ENCODE results near the gene ZBTB32.

DNA sequence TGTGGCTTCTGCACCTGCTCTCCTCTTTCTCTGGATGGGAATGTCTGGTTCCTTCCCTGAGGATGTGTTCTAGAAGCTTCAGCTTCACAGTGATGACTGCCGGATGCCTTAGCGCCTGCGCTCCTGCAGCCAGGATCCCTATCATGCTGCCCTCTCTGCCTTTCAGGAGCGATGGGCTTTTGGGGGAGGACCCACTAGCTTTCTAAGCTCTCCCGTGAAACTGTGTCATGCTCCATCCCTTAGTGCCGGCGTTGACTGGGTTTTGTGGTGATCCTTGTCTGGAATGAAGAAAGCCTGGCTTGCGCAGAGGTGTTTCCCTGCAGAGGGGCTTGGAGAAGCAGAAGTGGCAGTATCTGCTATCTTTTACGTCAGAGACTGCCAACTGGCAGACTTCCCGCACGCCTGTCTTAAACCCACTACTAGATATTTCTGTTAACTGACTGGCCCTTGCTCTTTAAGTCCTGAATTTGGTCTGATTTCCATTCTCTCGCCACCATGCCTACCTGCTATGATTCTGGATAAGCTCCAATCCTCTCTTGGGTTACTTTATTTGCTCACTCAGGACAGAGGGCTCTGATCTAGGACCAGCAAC lies 9.6 kb downstream of the ZBTB32 start:
- TF ChIP-seq, protein P1, sequence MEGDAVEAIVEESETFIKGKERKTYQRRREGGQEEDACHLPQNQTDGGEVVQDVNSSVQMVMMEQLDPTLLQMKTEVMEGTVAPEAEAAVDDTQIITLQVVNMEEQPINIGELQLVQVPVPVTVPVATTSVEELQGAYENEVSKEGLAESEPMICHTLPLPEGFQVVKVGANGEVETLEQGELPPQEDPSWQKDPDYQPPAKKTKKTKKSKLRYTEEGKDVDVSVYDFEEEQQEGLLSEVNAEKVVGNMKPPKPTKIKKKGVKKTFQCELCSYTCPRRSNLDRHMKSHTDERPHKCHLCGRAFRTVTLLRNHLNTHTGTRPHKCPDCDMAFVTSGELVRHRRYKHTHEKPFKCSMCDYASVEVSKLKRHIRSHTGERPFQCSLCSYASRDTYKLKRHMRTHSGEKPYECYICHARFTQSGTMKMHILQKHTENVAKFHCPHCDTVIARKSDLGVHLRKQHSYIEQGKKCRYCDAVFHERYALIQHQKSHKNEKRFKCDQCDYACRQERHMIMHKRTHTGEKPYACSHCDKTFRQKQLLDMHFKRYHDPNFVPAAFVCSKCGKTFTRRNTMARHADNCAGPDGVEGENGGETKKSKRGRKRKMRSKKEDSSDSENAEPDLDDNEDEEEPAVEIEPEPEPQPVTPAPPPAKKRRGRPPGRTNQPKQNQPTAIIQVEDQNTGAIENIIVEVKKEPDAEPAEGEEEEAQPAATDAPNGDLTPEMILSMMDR (IDR thresholded peaks at IDR 0.05) = no peak
- TF ChIP-seq POLR2A (IDR thresholded peaks at IDR 0.05) = no peak
